Measurements from ENCODE around the gene GPSM1. TPM values are rescaled to one million over a fixed set of nuclear protein-coding genes. Genes with fewer than 3 reads are reported as not detected.

Gene GPSM1
- total RNA-seq, 1 donor from 2014 or later: 6.2 TPM

GRCh38 chr9:136358016-136358415 is 30.7 kb downstream of the GPSM1 start:
- H2AFZ ChIP-seq (replicated peaks): no peak overlapping the region
- peaks cover 7% of the 10 kb centered on the region for H4K20me1 ChIP-seq (ENCODE audit: low read depth)
- Mint-ChIP-seq H3K4me3 (no peak overlapping the region), H3K36me3 (no peaks in the 10 kb centered on the region), H3K9me3 (no peaks in the 10 kb centered on the region), H3K27ac (no peak overlapping the region), H3K4me1 (peaks cover 4% of the 10 kb centered on the region), H3K27me3 (ENCODE audit: insufficient read depth, low read depth) (peaks cover 9% of the 10 kb centered on the region)
- H3K27me3 ChIP-seq: no peaks in the 10 kb centered on the region
- no peak overlapping the region for H3K4me3 ChIP-seq
- no peaks in the 10 kb centered on the region for H3F3A ChIP-seq (ENCODE audit: low read depth)
- DNase-seq (ENCODE audit: low spot score): no peak
- no peaks in the 10 kb centered on the region for H3K4me1 ChIP-seq
- H3K9ac ChIP-seq: no peak overlapping the region
- H3K27ac ChIP-seq: no peak overlapping the region
- H3K9me3 ChIP-seq (ENCODE audit: low read depth): no peaks in the 10 kb centered on the region
- no peaks in the 10 kb centered on the region for H3K79me2 ChIP-seq (ENCODE audit: low read depth)
- TF ChIP-seq EZH2 (IDR thresholded peaks at IDR 0.05) (no peak), EZH2phosphoT487 (IDR thresholded peaks at IDR 0.05) (no peak), CTCF (IDR thresholded peaks at IDR 0.05) (no peak)
- H3K36me3 ChIP-seq: no peaks in the 10 kb centered on the region
- no peak overlapping the region for H3K4me2 ChIP-seq

- Mint-ChIP-seq H3K4me3 (no peak overlapping the region), H3K27me3 (ENCODE audit: insufficient read depth, low read depth) (peaks cover 9% of the 10 kb centered on the region), H3K4me1 (peaks cover 4% of the 10 kb centered on the region), H3K27ac (no peak overlapping the region), H3K36me3 (no peaks in the 10 kb centered on the region), H3K9me3 (no peaks in the 10 kb centered on the region)
- H3K9ac ChIP-seq: no peak overlapping the region
- H3K27ac ChIP-seq: no peak overlapping the region
- no peaks in the 10 kb centered on the region for H3K79me2 ChIP-seq (ENCODE audit: low read depth)
- no peaks in the 10 kb centered on the region for H3K36me3 ChIP-seq
- H3K4me3 ChIP-seq: no peak overlapping the region
- no peak for TF ChIP-seq CTCF (IDR thresholded peaks at IDR 0.05)
- TF ChIP-seq EZH2 (IDR thresholded peaks at IDR 0.05): no peak
- no peak for TF ChIP-seq EZH2phosphoT487 (IDR thresholded peaks at IDR 0.05)
- H4K20me1 ChIP-seq (ENCODE audit: low read depth): peaks cover 8% of the 10 kb centered on the region
- H3F3A ChIP-seq (ENCODE audit: low read depth): no peaks in the 10 kb centered on the region
- no peak overlapping the region for H3K4me2 ChIP-seq
- H2AFZ ChIP-seq (replicated peaks): no peak overlapping the region
- H3K4me1 ChIP-seq: no peaks in the 10 kb centered on the region
- no peaks in the 10 kb centered on the region for H3K27me3 ChIP-seq
- no peak for DNase-seq (ENCODE audit: low spot score)
- no peaks in the 10 kb centered on the region for H3K9me3 ChIP-seq (ENCODE audit: low read depth)
These were observed 31.5 kb downstream of the GPSM1 start for GRCh38 chr9:136358888-136359287.

GRCh38 chr9:136359774-136360718 is 32.7 kb downstream of the GPSM1 start:
- Mint-ChIP-seq H3K27ac (no peak overlapping the region), H3K4me3 (no peak overlapping the region), H3K4me1 (peaks cover 4% of the 10 kb centered on the region), H3K36me3 (no peaks in the 10 kb centered on the region), H3K27me3 (ENCODE audit: insufficient read depth, low read depth) (peaks cover 9% of the 10 kb centered on the region), H3K9me3 (no peaks in the 10 kb centered on the region)
- TF ChIP-seq CTCF (IDR thresholded peaks at IDR 0.05) (no peak), EZH2phosphoT487 (IDR thresholded peaks at IDR 0.05) (no peak), EZH2 (IDR thresholded peaks at IDR 0.05) (no peak)
- no peaks in the 10 kb centered on the region for H3F3A ChIP-seq (ENCODE audit: low read depth)
- H3K9ac ChIP-seq: no peak overlapping the region
- no peaks in the 10 kb centered on the region for H3K4me1 ChIP-seq
- peaks cover 10% of the 10 kb centered on the region for H4K20me1 ChIP-seq (ENCODE audit: low read depth)
- no peak overlapping the region for H3K4me2 ChIP-seq
- no peak for DNase-seq (ENCODE audit: low spot score)
- H3K27ac ChIP-seq: no peak overlapping the region
- H3K27me3 ChIP-seq: no peaks in the 10 kb centered on the region
- H2AFZ ChIP-seq (replicated peaks): no peak overlapping the region
- no peak overlapping the region for H3K4me3 ChIP-seq
- no peaks in the 10 kb centered on the region for H3K9me3 ChIP-seq (ENCODE audit: low read depth)
- H3K36me3 ChIP-seq: no peaks in the 10 kb centered on the region
- no peaks in the 10 kb centered on the region for H3K79me2 ChIP-seq (ENCODE audit: low read depth)
